Stimulated activated CD8-positive, alpha-beta memory T cell treated with anti-CD3 and anti-CD28 coated beads, Interleukin-15, amount 100 ng/mL, for 48 hours (primary cell): ENCODE data around the gene AOPEP.

Experiments used
- DNase-seq, 2 donors: peaks; one replicate each; pipeline ENCODE4 v3.0.0-alpha.2; 2020; ENCODE audit warnings: low read depth in 2 of 2

The AOPEP gene

DNA sequence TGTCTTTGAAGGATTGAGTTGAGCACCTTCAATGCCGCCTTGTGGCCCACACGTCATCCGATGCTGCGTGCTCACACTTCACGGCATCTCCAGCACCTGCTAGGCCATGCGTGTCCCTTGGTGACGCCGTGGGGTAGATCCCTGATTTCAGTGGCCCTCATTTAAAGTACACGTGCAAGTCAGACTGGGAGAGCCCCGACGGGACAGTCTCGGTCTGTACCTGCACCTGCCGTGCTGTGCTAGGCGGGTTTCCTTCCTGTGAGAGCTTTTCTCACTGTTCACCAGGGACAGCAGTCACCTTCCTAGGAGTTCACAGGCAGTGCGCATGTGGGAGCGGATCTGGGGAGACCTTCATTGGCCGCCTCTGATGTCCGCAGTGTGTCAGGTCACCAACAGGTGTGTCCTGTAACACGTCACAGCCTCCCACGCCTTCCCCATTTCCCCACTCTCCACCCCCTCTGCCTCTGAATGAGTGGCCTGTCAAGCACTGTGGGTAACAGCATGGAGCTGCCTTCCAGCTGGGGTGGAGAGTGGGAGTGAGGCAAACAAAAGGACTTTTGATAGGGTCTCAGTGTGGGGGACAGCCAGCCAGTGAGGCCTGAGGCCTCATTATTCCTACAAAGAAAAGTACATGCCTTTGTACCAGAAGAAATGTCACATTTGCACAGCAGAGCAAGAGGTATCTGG lies 354.6 kb downstream of the AOPEP start:
- no peak for DNase-seq

DNA sequence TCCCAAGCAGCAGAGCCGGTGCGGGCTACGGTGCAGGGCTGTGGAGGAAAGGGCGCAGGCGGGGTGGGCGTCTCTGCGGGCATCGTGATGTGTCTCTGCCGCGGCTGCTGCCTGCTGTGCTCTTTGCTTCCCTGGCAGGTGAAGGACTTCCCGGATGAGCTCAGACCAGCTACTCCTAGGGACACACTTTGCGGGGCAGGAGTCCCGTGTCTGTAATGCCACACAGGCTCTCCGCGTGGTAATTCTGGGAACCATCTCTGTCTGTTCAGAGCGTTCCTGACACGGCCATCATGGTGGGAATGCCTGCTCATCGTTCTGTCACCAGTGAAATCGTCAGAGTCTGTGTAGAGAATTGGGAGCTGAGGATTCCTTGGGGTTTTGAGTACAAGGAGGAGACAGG lies 355.5 kb downstream of the AOPEP start:
- DNase-seq = no peak

DNA sequence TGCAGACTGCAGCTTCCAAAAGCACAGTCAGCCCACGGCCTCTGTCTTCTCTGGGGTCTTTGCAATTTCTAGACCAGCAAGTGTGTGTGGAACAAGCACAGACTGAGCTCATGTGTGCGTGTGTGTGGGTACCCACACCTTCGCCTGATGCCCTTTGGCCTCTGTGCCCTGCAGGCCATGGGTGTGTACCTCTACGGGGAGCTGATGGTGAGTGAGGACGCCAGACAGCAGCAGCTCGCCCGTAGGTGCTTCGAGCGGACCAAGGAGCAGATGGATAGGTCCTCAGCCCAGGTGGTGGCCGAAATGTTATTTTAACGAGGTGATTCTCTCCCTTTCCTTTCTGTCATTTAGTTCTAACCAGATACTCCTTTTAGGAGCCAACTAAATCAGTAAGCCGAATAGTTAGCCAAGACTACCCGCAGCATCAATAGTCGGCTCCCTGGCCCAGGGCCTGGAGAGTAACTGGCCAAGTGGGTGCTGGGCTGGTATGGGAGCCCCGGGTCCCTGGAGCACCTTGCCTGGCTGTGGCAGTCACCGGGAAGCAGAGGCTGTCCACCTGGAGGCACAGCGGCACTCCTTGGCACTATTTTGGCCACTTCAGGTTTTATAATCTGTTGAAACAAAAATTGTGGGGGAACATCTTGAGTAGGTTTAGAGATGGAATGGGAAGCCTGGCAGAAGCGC lies 356.0 kb downstream of the AOPEP start:
- no peak for DNase-seq

DNA sequence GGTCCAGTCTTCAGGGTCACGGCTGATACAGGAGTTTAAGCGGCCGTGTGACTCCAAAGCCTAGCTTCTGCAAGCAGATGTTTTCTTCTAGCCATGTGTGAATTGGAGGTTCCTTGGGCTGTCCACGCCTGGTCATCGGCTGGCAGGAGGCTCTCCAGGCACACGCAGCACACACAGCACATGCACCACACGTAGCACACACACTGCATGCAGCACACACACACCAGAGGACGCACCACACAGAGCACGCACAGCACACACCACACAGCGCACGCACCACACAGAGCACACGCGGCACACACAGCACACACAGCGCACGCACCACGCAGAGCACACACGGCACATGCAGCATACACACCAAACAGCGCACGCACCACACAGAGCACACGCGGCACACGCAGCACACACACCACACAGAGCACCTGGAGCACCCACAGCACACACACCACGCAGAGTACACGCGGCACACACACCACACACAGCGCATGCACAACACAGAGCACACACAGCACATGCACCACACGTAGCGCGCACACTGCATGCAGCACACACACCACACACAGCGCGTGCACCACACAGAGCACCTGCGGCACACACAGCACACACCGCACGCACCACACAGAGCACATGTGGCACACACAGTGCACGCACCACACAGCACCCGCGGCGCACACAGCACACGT lies 356.7 kb downstream of the AOPEP start:
- DNase-seq = no peak

DNA sequence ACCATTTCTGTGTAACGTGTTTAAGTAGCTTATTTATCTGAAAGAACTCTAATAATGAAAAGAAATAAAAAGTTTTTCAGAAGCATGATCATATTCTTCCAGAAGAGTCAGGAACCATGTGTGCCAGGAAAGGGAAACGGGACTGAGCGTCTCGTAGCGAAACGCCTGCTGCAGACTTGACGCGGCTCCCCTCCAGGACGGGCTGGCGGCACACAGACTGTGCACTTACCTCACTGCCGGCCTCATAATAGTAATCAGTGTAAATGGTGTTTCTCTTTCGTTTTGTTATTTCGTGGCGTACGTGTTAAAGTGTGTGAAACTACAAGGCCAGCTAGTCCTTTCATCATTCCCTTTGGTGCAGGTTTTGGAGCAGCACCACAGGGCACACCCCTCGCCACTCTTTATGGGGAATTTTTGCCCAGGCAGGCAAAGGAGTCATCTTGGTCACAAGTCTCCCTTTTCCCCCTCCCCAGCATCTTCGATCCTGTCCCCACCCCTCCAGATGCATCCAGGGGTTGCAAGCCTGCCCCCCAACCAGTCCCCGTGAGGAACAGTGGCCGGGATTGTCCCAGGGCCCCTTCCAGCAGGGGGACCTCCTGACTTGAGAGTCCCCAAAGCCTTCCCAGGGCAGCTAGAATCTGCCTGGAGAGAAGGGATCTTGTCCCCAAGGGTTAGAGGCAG lies 357.9 kb downstream of the AOPEP start:
- no peak for DNase-seq

DNA sequence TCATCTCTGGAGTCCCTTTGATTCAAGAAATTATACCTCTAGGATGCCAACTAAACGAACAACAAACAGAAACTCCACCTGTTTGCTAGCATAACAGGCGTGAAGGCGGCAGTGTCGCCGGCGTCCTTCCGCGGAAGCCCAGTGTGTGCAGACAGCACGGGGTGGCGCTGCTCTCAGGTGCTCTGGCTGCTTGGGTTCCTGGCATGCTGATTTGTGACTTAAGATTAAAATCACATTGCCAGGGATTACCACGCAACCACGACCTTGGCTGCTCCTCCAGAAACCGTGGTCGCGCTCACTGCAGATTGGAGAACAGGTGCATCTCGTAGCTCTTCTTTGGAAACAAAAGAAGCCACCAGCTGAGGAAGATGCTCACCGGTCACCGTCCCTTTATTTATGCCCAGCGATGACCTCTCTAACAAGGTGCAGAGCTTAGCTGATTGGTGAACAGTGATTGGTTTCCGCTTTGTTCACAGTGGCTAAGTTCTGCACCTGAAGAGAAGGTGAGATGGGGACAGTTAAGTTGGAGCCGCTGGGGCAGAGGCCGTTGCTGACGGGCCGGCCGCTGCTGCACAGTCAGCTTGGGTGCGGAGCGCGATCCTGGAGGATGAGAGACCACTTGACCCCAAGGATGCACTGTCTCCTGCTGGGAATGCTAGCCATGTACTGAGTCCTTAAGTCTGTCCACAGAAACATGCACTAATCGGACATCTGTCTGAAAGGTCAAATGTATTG lies 358.7 kb downstream of the AOPEP start:
- no peak for DNase-seq

DNA sequence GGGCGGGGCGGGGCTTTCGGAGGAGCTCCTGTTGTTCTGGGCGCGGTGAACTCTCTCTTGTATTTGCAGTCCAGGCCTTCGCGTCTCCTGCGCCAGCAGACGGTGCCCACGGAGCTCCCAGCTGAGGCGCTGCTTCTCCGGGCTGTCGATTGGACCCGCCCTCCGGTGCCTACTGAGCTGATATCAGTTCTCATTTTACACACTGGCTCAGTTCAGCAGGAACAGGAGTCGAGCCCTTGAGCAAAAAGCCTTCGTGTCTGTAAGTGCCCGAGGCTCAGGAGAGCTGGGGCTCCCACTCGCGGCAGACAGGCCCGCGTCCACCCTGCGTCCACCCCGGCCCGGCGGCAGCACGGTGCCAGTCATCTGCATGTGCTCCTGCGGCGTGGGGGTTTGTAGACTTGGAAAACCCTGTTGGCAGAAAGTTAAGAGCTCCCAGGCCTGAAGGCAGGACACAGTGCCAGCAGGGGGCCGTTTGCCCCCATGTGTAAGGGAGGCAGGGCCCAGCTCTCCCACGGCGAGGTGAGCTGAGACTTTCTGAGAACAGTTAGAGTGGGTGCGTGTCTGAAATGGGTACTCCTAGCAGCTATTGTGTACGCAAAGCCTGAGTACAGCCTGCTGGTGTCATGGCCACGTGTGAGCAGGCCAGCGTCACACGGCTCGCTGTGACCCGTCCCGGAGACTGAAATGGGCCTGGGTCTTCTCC lies 359.5 kb downstream of the AOPEP start:
- no peak for DNase-seq

DNA sequence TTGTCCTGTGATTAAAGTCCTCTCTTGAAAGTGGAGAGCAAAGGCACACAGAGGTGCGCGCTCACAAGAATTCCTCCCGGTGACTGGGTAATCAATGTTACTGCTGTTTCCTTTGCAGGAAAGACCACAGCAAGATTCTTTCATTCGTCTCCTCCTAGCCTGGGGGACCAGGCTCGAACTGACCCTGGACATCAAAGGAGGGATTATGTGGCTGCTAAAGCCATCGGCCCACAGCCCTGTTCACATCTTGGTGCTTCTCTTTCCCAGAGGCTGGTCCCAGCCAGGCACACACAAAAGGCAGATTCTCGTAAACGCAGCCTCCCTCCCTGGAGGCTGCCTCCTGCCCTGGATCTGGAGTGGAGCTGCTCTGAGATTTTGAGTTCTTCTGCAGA lies 360.1 kb downstream of the AOPEP start:
- DNase-seq = no peak

DNA sequence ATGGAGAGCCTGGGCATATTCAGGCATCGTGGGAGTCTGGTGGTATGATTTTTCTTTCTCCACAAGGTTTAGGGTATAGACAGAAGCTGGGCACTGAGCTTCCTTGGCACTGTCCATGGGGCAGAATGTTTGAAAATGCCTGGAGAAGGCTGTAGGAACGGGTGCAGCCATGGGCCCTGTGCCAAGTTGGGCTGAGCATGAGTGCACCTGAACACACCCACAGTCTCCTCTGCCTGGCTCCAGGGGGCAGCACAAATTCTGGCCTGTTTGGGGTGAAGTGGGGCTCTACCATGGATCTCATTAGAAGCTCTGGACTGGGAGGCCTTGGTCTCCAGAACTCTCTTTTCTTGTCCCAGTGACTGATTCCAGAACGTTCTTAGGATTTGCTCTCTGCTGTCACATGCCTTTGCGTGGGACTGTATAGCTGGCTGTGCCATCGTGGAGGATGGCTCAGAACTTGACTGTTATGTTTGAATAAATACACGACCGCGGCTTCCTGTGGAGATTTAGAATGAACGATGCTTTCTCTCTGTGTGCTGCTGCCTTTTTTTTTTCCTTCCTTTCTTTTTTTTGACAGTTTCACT lies 361.3 kb downstream of the AOPEP start:
- no peak for DNase-seq

DNA sequence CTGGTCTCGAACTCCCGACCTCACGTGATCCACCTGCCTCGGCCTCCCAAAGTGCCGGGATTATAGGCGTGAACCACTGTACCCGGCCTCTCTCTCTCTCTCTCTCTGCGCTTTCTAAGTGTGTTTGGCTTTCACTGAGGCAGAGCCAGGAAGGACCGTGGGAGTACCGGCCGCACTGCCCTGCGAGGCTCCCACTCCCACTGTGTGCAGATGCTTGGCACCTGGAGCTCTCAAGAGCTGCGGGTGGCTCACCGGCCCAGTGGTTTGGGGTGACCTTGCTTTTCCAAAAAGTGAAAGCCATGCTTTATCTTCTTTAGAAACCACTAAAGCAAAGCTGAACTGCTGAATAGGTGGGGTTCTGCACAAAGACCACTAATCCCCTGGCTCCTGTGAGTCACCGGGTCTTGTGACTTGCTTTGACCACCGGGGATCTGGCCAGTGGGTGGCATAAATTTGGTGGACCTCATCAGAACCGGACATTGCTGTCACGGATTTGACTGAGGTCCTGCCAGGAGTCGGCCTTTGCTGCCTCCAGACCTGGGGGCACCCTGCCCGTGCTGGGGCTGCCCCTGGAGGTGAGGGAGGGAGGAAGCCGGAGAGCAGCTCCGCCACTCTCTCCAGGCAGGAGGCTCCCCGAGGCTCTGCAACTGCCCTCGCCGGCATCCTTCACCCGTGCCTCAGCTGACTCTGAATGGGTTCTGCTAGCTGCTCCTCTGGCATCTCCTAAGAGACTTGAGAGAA lies 362.1 kb downstream of the AOPEP start:
- no peak for DNase-seq

DNA sequence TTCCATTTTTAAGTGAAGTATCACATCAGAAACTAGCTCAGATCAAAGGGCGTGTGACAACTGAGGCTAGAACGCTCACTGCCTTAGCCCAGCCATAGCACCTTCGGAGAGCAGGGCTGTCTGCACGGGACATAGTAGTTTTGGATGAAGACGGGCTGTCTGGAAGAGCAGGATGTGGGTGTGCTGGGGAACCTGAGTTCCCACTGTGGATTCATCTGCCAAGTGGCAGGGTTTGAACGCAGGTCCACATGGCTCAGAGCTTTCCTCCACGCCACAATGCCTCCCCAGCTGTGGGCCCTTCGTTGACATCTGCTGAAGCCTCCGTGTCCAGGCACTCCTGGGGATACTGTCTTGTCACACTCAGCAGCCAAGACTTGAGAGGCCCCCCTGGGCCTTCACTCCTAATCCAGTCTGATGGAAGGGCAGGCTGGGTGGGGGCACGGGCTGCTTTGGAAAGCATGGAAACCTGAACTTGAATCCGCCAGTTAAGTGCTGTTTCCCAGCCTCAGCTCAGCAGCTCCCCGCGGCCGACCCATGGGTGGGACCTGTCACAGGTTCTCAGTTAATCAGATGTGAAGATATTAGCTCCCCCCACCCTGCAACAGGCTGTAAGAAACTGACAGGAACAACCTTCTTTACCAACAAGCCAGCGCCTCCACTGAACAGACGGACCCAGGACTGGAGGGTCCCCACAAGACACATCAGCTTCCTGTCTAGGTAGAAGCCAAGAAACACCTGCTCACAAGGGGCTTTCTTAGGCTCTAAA lies 362.9 kb downstream of the AOPEP start:
- no peak for DNase-seq

DNA sequence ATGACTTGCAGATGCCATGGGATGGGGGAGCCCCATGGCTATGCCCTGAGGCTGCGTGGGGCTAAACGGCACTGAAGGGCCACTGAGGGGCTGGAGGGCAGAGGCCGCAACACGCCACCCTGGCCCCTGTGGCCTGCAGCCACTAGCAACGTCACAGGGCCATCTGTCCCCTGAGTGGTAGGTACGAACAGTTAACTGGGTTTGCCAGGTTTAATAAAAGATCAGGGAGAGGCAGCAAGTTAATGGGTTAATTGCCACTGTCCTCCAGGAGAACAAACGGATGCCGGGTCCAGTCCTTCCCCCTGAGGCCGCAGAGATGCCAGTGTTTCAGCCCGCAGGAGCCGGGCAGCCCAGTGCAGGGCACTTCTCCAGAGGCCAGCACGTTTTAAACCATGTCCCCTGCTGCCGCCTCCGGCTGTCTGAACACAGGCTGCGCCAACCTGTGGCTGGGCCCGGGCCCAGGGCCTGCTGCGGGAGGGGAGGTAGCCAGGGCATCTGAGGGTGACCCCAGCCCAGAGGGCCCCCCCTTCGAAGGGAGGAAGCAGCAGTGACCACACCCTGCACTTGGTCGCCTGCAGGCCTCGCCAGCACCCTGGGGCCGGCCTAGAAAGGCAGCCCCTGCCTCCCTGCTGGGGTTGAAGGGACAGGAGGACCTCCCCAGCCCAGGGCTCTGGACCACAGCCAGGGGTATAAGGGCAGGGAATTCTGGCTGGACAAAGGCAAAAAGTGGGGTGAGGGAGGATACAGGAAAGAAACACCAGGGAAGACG lies 363.7 kb downstream of the AOPEP start:
- no peak for DNase-seq

DNA sequence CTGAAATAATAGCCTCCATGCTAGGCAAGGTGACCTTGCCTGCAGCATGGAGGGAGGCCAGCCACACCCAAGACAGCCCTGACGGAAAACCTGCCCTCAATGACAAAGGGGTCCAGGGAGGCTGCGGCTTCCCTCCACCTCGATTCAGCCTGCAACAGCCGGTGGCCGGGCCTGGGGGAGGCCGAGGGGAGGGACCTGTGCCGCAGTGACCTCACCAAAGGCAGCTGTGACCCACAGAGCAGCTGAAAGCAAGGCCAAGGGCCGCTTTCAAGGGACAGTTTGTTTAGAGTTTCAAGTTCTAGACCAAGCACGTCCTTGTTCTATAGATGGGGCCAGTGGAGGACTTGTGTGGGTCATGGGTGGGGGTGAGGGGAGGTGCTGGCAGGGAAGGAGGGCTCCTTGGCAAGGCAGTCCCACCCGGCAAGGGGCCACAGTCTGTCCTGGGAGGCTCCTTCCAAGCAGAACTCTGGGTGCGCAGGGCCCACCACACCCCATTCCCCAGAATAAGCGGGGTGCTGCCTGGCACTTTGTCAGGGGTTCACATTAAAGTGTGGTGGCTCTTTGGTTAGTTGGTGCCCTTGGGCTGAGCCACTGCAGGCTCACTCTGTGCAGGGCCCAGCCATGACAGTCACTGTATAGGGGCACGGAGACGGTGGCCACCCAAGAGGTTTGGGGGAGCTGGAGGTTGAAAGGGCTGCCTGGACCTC lies 364.5 kb downstream of the AOPEP start:
- no peak for DNase-seq

DNA sequence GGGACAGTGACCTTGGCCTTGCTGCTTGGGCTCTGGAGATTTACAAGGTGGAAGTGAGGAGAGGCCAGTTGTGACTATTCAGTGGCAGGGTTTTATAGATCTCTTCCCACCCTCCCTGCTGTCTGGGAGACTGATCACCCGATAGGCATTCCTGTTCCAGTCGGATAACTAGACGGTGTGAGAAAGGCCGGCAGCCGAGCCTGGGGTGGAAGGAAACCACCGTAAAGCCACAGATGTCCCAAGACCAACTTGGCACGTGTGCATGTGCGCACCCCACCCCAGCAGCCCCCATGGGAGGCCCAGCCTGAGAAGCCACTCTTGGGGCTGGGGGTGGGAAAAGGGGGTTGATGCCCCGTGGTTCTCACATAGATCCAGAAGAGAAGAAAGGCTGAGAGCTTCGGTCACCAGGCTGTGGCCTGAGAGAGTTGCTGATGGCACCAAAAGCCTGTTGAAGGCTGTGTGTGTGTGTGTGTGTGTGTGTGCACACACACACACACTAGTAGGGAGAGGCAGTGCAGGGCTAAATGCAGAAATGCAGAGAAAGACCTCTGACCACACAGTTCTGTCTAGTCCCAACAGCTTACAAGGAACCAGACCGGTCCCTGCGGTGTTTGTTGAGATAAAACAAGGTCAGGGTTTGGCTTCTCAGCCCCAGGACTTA lies 365.2 kb downstream of the AOPEP start:
- DNase-seq = no peak

DNA sequence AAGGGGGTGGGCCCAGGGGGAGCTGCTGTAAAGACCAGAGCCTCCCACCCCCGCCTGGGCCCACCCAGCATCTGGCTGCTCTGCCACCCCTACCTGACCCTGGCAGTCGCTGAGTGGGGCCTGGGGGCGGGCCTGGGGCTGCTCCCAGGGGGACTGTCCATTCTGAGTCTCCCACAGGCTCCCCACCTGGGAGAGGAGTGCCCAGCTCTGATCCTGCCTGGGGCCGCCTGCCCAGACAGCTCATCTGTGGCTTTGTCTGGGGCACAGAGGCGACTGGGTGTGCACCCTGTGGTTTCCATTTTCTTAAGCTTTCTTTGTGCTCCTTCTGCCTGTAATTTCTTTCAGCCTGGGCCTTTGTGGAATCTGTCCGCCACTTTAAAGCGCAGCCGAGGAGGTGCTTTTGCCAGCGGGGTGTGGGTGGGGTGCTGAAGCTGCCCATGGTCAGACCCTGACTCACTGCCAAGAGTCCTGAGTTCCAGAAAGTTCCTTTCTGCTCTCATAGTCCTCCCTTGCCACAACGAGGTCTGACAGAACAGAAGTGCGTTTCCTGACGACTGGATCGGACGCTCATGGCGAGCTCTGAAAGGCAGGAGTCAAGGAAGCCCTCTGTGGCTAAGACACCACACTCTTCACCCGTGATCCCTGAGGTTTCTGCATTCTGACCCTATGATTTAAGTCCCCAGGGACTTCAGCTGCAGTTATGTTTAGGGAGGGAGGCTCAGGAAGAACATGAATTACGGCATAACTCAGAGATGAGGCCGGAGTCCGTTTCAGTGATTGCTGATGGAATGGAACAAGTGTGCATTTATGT lies 366.0 kb downstream of the AOPEP start:
- DNase-seq = no peak

DNA sequence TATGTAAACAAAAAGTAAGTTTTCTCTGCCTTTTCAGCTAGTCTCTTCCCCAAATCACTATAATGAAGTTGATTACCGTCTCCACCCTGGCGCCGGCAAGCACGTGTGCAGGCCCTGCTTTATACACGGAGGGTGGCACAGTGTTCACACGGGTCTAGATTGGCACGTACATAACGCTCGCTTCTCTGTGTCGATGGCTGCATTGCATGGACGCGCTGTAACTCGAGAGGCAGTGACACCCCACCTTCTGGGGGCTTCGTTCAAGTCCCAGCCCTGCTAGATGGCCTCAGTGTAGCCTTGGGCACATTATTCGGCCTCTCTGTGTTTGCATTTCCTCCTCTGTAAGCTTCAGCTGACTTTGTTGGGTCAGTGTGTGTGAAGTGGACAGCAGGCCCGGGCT lies 367.1 kb downstream of the AOPEP start:
- DNase-seq = no peak

DNA sequence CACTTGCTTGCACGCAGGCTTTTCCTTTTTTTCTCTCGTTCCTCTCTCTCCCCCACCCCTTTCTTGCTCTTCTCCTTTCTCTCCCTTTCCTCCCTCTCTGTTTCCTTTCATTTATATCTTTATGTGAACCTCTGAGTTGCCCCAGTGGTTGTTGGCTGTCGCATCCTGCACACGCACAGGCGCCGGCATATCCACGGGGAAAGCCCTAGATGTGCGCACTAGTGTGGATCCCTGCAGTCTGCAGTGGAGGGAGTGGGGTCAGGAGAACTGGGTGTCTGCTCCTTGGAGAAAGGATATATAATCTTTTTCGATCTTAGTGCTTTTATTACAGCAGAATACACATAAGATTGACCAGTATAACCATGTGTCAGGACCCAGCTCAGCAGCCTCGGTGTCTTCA lies 367.5 kb downstream of the AOPEP start:
- DNase-seq = no peak
